Brain microvascular endothelial cell (primary cell): ENCODE measurements around the gene SCN10A.

Experiments
- DNase-seq: peaks from one replicate; pipeline ENCODE4 v3.0.0-alpha.2; 2020
- H3K27ac ChIP-seq: fragments of 250-450 bp; sonication (Bioruptor Pico); 2 replicates; pipeline ENCODE4 v1.5.1; 2020; ENCODE audit warnings: mild to moderate bottlenecking, moderate library complexity
- H3K27me3 ChIP-seq: fragments of 250-450 bp; sonication (Bioruptor Pico); replicated peaks from 2 replicates; pipeline ENCODE4 v1.5.1; 2020; ENCODE audit warnings: mild to moderate bottlenecking
- H3K36me3 ChIP-seq: fragments of 250-450 bp; sonication (Bioruptor Pico); replicated peaks from 2 replicates; pipeline ENCODE4 v1.5.1; 2020; ENCODE audit warnings: mild to moderate bottlenecking
- H3K4me3 ChIP-seq: 2 replicates; pipeline ENCODE4 v1.5.1; 2011; ENCODE audit warnings: low read depth, mild to moderate bottlenecking, control low read depth, low read length, moderate library complexity
- in situ Hi-C: cut with HindIII; loops from 2 replicates; pipeline ENCODE4 v1.10.0; 2017; ENCODE audit warnings: low sequenced_read_pairs, low pct_ligation_motif_present
- TF ChIP-seq, protein P1 (sequence below): IDR thresholded peaks from 2 replicates; pipeline ENCODE4 v1.5.1; 2011; ENCODE audit warnings: low read depth, mild to moderate bottlenecking, moderate library complexity, low read length, control low read depth, inconsistent platforms; ENCODE audit errors: missing control alignments

SCN10A gene

DNA sequence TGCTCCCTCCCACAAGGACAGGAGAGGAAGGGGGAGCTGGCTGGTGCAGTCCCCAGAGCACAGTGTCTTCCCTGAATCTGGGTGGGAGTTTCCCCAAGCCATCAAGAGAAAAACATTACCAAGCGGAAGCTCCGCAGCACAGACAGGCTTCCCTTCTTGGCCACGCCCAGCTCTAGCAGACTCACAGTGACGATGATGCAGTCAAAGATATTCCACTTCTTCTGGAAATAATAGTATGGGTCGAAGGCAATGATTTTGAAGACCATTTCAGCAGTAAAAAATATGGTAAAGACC is 76.7 kb downstream of the SCN10A start:
- Histone ChIP-seq H3K36me3 (no peaks in the 10 kb centered on the region), H3K4me3 (no peak overlapping the region), H3K27ac (no peak overlapping the region), H3K27me3 (no peaks in the 10 kb centered on the region)
- in situ Hi-C loops = no loop called here
- no peak for DNase-seq
- TF ChIP-seq, protein P1, sequence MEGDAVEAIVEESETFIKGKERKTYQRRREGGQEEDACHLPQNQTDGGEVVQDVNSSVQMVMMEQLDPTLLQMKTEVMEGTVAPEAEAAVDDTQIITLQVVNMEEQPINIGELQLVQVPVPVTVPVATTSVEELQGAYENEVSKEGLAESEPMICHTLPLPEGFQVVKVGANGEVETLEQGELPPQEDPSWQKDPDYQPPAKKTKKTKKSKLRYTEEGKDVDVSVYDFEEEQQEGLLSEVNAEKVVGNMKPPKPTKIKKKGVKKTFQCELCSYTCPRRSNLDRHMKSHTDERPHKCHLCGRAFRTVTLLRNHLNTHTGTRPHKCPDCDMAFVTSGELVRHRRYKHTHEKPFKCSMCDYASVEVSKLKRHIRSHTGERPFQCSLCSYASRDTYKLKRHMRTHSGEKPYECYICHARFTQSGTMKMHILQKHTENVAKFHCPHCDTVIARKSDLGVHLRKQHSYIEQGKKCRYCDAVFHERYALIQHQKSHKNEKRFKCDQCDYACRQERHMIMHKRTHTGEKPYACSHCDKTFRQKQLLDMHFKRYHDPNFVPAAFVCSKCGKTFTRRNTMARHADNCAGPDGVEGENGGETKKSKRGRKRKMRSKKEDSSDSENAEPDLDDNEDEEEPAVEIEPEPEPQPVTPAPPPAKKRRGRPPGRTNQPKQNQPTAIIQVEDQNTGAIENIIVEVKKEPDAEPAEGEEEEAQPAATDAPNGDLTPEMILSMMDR = no peak

DNA sequence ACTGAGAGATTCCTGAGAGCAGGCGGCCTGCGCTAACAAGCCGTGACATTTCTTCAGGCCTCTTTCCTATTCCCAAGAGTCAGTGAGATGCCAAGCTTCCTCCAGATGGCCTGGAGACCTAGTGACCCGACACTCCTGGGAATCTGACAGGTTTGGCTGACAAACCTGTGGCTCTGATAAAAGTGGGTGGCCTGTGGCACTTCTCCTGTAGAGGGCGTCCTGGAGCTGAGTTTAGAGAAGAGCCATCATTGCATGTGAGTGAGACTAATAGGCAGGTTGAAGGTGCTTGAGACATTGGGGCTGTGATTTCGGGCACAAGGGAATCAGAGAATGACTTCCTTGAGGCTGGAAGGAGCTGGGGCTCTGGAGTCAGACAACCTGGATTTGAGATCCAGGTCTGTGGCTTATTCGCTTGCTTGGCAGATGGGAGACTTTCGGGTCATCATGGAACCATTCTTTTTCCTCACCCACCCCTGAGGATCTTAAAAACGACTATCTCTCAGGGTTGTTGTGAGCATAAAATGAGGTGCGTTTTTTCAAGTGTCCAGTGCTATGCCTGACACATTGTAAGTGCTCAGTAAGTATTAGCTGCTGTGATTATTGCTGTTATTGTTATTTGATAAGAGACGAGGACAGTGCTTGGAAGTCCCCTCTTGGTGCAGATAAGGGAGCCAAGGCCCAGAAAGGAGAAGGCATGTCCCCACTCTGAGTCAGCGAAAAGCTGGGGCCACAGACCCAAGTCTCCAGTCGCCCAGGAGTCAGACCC is 77.2 kb downstream of the SCN10A start:
- TF ChIP-seq, protein P1 = peak; percentile 89
- in situ Hi-C loops = no loop called here
- Histone ChIP-seq H3K36me3 (no peaks in the 10 kb centered on the region), H3K27me3 (no peaks in the 10 kb centered on the region), H3K4me3 (no peak overlapping the region), H3K27ac (no peak overlapping the region)
- peak; percentile 58 for DNase-seq

DNA sequence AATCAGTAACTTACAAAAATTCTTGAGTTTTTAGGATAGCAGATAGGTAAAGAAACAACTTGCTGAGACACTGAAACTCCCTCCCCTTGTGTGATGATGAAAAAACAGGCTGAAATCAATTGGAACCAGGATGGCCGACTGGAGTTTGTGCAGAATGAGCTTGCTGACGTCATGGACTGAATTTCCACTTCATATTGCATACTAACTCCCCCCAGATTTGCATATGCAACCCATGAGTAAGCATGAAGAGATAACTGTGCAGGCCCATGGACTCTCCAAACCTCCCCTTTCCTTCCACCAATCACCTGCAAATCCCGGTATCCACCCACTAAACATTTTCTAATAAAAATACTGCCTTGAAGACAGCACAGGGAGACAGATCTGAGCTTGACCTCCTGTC is 84.5 kb downstream of the SCN10A start:
- TF ChIP-seq, protein P1 = no peak
- in situ Hi-C loops = no loop called here

DNA sequence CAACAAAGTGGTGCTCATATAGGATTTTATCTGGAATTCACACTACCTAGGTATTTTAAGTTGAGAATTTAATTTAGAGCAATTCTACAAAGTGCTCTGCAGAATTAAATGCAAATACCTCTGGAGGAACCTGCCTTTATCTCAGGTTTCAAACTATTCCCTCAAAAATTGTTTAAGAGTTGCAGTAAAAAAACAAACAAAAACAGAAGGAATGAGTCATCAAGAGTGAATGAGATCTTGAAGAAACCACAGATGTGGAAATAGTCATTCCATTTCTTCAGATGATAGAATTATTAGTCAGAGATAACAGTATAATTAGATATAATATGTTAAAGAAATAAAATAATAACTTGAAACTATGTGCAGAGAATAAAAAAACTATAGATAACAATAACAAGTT is 85.7 kb downstream of the SCN10A start:
- in situ Hi-C loops = no loop called here
- Histone ChIP-seq H3K27ac (no peak overlapping the region), H3K4me3 (no peak overlapping the region), H3K27me3 (no peaks in the 10 kb centered on the region), H3K36me3 (no peaks in the 10 kb centered on the region)
- TF ChIP-seq, protein P1 = no peak
- DNase-seq = no peak

More for the DNA sequence above, 84.5 kb downstream of the SCN10A start:
- no peaks in the 10 kb centered on the region for H3K36me3 ChIP-seq
- no peak overlapping the region for H3K27ac ChIP-seq
- H3K27me3 ChIP-seq = no peaks in the 10 kb centered on the region
- H3K4me3 ChIP-seq = no peak overlapping the region
- DNase-seq = peak; percentile 25

DNA sequence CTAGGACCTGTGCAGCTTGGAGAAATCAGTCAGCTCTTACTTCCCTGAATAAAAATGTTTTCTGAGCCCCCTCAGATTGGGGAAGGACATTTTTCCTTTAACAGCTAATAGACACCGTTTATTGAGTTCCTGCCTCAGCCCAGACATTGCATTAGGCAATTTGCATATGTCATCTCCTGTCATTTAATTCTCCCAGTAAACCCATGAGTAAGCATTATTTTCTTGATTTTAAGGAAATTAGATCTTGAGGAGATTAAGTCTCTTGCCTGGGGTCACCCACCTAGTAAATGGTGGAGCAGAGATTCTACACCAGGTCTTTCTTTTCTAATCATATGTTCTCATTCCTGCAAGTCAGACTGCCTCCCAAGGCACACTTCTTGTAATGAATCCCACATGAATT is 88.0 kb downstream of the SCN10A start:
- no peak overlapping the region for H3K4me3 ChIP-seq
- TF ChIP-seq, protein P1 = no peak
- in situ Hi-C loops = no loop called here
- no peaks in the 10 kb centered on the region for H3K27me3 ChIP-seq
- no peak overlapping the region for H3K27ac ChIP-seq
- no peaks in the 10 kb centered on the region for H3K36me3 ChIP-seq
- DNase-seq = no peak

DNA sequence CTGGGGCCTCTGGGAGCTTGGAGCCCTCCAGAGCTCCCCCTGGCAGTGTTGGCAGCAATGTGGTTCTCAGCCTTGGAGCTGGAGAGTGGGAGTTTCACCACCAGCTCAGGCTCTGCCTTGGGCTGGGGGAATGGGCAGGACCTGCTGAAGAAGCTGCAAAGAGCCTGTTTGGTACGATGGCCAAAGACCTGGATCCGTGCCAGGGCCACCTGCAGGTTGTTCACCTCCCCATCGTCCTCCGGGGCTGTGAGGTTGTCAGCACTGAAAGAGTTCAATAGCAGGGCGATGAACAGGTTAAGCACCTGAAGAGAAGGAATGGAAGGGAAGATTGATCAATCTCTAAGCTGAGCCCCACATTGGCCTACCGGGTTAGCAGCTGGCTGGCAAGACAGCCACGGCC is 89.3 kb downstream of the SCN10A start:
- Histone ChIP-seq H3K27ac (no peak overlapping the region), H3K4me3 (no peak overlapping the region), H3K27me3 (no peaks in the 10 kb centered on the region), H3K36me3 (no peaks in the 10 kb centered on the region)
- DNase-seq = no peak
- in situ Hi-C loops = no loop called here
- TF ChIP-seq, protein P1 = no peak
